NCI-H128 (cell line): ENCODE results near the gene COG6.

Source experiments
- DNase-seq: peaks from one replicate; lab custom pipeline; 2025; ENCODE audit not compliant: unreplicated experiment; lab: John Stamatoyannopoulos, UW

Gene COG6

DNA sequence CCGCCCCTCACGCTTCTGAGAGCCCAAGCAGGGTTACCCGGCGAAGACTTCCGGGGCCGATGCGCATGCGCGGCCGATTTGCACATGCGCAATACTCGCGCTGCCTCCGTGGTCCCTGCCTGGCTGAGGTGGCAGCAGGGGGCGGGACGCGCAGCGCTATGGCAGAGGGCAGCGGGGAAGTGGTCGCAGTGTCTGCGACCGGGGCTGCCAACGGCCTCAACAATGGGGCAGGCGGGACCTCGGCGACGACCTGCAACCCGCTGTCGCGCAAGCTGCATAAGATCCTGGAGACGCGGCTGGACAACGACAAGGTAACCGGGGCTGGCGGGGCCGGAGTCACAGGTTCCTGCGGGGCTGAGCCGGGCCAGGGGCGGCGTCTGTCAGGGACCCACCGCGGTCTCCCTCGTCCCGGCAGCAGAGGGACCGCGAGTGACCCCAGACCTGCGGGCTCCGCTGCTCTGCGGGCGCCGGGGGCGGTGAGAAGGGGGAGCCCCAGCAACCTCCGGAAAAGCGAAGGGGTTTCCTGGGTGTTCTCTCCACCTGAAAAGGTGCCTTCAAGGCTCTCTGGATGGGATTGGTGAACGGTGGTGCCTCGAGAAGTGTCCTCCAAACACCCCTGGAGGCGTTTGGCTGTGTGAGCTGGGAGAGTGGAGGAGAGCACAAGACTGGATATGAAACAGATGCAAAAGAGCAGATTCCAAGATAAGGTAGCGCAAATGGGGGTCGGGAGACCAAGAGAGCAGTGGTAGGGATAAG is at the start of gene COG6:
Gene COG6 (plus strand): TSS at position 94 of the 756 bp plus-strand sequence. CDS start 65 bp downstream, at position 159.
- DNase-seq, result peak; percentile 87

DNA sequence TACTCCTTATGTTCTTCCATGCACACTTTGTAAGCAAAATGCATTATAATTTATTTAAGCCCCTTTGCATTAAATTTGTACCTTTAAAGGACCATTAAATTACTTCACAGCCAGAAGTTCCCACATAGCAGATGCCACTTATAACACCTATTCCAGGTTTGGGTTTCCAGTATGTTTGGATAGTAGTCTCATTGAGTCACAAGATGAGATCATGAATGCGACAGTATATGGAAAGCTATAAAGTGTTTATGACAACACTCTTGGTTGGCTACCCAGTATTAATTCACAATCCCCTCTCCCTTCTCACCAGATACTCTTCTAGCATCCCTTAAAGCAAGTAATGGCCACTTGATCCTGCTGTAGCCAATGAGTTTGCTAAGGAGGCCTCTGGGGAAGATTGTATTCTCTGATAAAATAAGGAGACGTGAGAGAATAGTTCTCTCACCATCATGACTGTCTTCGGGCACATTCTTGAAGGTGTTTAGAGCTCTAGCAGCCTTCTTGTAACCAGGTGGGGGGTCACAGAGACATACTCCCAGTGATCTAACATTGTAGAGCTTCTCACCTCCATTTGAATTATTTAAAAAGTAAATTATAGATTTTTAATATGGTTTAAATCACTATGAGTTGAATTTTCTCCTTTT is 49.7 kb upstream of the COG6 start:
- DNase-seq, result no peak

DNA sequence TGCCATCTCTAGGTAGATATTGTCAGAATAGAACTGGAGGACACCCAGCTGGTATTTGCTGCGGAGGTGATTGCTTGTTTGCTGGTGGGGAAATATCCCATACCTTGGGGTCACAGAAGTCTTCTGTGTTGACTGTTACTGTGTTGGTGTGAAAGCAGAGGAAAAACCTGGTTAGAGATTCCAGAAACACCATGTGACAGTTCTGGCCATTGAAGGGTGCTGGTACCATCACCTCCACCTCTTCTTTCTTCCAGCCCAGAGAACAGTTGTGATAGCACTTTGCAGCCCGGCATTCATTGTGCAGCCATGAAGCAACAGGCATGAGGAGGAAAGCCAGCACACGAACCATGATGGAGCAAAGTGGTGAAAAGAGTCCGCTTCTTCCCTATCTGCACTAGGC is 47.6 kb upstream of the COG6 start:
- no peak for DNase-seq

DNA sequence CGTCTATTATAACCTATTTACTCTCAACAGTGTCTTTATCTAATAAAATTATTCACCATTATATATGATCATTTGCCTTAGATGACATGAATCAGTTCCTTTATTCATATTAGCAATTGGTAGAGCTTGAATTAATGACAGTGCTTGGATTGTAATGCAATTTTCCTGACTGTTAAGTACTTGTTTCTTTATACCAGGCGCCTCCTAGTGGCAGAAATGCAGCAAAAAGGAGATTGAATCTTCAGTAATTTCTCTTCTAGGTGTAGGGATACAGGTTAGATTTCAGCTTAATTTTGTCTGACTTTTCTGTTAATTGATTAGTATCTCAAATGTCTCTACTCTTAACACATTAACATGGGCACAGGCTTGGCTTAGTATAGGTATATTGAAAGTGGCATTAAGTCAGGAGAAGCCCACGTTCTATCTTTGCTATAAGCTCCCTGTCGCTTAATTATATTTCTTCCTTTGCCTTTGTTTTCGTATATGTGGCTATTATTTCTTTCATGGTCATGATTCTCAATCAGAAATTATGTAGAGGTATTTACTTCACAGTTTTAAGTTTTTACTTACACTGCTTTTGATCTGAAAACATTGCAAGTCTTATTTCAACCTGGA is 43.3 kb upstream of the COG6 start:
- peak; percentile 17 for DNase-seq

DNA sequence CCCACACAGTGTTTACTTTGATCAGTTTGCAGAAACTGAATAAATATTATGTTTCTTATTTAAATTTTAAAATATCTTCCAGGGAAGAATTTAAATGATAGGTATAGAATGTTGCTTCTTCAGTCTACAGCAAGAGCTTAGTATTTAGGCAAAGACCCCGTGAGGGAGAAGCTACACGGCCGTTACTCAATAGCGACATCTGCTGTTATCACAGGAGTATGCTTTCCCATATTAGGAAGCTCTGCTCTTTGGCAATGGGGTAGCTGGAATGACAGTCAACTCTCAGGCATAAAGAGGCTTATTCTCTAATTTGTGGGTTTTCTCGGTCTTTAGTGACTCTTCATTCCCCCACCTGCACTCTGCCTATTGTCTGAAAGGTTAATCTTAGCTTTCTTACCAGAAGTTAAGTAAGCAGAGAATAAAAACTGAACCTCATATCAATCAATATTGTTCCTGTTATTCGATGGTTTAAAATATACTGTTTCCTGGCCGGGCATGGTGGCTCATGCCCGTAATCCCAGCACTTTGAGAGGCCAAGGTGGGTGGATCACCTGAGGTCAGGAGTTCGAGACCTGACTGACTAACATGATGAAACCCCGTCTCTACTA is 39.3 kb upstream of the COG6 start:
- peak; percentile 26 for DNase-seq

DNA sequence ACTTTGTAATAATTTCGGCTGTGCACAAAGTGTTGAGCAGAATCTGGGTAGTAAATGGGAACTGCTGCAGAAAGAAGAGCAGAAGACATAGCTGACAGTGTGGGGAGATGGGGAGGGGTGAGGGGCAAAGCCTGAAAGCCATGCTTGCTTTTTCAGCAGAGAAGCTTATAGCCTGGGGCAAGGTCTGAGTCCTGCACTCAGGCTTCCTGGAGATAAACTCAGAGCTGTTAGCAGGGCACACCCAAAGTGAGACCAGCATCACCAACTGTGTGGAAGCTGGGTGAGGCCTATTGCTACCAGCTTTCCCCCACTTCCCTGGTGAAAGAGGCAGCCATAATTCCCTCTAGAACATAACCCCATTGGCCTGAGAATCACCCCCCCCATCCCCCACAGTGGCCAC is 36.9 kb upstream of the COG6 start:
- DNase-seq, result no peak

DNA sequence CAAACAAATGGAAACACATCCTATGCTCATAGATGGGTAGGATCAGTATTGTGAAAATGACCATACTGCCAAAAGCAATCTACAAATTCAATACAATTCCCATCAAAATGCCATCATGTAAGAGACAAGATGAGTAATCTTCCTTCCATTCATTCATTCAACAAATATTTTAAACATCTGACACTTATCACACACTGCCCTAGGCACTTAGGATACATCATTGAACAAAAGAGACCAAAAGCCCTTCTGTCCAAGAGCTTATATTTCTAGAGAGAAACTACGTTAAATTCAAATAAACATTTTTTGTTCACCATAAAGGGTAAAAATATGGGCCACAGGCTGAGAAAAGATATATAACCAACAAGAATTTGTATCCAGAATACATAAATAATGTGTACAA is 32.0 kb upstream of the COG6 start:
- DNase-seq, result no peak

DNA sequence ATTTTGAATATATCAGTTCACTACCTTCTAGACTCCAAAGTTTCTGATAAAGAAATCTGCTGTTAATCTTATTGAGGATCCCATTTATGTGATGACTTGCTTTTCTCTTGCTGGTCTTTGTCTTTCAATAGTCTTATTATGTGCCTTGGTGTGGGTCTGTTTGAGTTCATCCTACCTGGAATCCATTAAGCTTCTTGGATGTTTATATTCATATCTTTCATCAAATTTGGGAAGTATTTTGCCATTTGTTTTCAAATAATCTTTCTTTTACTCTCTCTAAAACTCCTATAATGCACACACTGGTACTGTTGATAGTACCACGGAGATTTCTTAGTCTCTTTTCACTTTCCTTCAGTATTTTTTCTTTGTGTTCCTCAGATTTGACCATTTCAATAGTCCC is 24.2 kb upstream of the COG6 start:
- DNase-seq, result no peak

DNA sequence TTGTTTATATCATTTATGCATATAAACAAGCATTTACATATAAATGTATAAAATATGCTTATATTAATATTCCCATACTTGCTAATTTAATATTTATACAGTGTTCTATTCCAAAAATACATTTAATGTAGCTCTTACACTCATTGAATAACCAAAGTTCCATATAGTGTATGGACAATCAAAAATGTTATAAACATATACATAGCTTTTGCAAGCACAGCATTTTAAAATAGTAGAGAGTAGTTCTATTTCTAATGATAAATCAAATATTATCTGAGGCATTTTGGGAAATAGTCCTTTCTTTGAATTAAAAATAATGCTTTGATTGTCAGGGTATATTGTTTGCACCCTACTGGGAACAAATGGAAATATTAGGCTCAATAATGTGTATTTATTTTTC is 22.5 kb upstream of the COG6 start:
- no peak for DNase-seq

DNA sequence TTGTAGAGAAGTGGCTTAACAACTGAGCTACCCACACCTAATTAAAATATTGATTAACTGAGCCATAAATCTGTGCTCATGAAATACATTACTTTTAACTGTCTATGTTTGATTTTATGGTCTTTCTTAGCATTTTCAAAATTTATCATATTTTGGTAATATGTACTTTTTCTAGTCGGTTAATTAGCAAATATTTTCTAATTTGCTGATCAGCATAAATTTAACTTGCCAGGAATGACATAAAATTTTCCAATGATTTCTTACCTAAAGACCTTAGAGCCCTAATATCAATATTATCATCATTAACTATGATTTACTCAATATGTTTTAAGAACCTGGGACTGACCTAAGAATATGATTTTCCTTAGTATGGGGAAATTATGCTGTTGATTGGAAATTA is 19.9 kb upstream of the COG6 start:
- no peak for DNase-seq

DNA sequence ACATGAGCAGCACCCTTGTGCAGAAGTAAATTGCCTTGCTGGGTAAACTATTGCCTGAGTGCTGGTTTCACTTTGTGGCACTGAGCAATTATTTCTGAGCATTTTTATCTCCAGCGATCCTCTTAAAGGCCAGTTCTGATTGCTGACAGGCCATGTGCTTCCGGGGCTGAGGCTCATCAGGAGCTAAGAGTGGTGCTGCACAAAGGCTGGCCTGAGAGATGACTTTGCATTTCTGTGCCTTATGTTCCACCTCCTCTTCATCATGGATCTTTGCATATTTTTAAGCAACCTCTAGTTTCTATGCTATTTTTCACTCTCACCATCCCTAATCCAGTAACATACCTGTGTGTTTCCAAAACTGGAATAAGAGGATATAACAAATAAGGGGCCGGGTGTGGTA is 17.6 kb upstream of the COG6 start:
- DNase-seq, result no peak

DNA sequence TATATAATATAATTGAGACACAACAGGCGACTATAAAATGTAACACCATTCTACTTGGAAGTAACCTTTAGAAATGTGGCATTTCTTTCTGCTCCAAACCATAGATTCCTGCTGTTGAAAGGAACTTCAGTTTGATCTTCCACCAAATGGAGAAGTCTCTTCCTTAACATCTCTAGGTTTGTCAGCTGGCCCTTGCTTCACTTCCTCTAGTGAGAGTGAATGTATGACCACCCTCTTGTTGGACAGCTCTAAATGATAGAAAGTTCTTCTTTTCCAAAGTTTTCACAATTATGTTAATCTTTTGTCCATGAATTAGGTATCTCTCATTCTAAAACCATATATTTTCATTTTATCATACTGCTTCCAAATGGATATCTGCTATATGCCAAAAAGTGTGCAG is 13.8 kb upstream of the COG6 start:
- DNase-seq, result no peak

DNA sequence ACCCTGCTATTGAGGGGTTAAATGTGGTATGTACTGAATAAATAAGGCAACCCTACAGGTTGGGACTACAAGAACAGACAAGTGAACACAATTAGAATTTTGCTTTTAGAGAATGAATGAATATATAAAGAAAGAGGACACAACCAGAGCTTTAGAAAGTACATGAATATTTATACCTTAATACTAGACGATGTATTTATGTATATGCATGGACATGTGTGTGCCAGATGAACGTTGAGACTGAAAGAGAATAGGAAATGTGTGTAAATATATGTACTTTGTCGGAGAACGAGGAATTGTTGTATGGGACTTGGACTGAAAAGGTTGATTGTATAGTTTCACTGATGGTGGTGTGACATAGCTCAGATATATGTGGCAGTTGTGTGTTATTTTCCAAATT is 9.3 kb upstream of the COG6 start:
- no peak for DNase-seq

DNA sequence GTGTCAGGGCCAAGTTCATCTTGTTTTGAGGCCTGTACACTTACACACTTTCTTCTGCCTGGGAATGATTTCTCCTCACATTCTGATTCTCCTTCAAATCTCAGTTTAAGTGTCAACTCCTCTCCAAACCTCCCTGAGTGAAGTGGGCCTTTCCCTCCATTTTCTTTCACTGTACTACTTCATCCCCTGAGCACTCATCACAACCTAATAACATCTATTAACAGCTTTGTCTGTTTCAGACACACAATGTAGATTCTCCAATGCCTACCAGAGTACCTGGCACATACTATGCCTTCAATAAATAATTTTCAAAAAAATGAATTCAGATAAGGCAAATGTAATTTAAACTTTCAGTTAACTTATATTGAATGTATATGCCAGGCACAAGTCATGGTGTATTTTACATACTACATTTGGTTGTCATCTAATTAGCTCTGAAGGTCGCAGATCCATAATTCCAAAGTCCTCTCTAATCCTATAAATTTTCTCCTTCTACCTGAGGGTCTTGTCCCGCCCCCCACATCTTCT is 357 bp upstream of the COG6 start:
- DNase-seq, result no peak

DNA sequence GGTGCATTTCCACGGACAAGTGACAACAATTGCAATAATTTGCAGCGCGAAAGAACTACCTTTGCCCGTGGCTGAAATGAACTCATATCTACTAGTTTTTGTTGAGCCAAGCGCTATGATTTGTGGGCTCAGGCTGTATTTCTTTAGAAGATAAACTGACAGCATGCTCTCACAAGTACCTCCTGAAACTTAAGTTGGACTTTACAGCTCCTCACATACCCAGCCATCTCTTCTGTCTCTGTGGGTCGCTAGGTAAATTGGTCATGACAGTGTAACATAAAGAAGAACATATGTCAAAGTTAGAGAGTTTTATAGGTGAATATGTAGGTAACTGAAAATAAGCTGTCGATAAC is 839 bp downstream of the COG6 start:
- DNase-seq, result no peak

DNA sequence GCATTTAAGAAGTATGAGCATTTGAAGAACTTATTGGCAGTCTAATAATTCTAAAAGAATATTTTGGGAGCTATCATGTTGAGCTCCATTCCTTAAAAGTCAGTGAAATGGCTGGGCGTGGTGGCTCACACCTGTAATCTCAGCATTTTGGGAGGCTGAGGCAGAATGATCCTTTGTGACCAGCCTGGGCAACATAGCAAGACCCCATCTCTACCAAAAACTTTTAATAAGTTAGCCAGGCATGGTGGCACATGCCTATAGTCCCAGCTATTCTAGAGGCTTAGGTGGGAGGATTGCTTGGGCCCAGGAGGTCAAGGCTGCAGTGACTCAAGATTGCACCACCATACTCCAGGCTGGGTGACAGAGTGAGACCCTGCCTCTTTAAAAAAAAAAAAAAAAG is 8.0 kb downstream of the COG6 start:
- no peak for DNase-seq

DNA sequence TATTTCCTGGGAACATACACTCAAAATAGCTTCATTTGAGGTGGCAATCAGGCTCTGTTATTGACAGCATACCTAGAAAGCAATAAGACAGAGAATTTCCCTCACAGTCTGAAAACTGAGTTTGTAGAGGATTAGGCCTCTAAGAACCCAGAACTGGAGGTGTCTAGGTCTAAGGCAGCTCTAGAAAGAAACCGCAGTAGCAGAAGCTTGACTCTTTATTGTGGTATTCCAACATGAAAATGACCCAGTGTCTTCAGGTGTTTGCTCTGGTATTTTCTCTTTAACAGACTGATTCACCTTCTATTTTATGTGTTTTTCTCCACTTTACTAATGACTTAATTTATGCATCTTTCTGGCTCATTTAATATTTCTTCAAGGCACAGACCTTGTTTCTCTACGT is 8.5 kb downstream of the COG6 start:
- no peak for DNase-seq

DNA sequence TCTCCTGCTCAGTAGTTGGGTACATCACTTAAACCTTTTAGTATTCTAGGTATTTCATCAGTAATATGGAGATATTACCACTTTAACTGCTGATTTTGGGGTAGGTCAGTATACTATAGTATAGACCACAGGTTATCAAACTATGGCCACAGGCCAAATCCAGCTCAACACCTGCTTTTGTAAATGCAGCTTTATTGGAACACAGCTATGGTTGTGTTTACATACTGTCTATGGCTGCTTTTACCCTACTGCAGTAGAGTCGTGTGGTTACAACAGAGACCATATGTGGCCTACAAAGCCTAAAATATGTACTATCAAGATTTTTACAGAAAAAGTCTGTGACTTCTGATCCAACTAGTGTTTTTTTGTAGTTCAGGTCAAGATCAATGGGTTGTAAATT is 10.3 kb downstream of the COG6 start:
- DNase-seq, result no peak

DNA sequence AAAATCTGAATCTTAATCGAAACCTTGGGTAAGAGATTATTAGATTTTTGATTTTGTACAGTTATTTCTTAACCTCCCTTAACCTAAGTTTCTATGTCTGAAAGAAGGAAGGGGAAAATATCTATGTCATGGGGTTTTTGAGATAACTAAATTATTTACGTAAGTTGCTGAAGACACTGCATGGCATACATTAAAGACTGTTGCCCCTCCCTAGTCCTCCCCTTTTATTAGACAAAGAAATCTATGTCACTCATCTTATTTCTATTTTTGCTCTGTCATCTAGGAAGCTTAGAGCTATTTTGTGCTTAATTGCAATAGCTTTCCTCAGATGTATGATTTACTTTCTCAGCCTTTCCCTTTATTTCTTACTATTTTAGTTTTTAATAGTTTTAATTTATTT is 15.0 kb downstream of the COG6 start:
- DNase-seq, result no peak

DNA sequence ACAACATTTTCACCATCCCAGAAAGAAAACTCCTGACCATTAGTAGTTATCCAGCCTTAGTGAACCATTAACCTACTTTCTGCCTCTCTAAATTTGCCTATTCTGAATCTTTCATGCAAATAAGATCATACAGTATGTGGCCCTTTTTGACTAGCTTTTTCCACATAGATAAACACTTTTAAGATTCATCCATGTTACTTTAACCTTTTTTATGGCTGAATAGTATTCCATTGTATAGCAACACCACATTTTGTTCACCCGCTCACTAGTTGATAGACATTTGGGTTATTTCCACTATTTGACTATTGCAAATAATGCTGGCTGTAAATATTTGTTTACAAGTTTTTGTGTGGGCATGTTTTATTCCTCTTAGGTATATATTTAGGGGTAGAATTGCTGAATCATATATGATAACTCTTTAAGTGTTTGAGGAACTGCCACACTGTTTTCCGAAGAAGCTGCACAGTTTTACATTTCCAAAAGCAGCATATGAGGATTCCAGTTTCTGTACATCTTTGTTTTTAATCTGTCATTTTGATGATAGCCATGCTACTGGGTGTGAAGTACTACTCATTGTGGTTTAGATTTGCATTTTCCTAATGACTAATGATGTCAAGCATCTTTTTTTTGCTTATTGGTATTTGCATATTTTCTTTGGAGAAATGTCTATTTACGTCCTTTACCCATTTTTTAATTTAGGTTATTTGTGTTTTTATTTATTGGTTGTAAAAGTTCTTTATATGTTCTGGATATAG is 17.1 kb downstream of the COG6 start:
- DNase-seq, result no peak

DNA sequence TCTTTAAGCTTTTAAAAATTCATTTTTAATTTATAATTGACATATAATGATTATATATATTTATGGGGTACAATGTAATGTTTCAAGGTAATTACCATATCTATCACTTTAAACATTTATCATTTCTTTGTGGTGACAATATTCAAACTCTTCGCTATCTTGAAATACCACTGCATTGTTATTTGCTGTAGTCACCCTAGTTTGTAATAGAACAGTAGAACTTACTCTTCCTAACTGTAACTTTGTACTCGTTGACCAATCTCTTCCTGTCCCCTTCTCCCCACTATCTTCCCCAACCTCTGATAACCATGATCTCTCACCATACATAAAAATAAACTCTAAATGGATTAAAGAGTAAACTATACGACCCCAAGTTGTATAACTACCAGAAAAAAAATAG is 20.4 kb downstream of the COG6 start:
- no peak for DNase-seq
